ENCODE results near the gene GDF7. TPM values are rescaled to one million over a fixed set of nuclear protein-coding genes. Genes with fewer than 3 reads are reported as not detected.

Gene GDF7
- polyA plus RNA-seq, 4 donors = 1.8 to 4.9 (median 3.9) TPM

DNA sequence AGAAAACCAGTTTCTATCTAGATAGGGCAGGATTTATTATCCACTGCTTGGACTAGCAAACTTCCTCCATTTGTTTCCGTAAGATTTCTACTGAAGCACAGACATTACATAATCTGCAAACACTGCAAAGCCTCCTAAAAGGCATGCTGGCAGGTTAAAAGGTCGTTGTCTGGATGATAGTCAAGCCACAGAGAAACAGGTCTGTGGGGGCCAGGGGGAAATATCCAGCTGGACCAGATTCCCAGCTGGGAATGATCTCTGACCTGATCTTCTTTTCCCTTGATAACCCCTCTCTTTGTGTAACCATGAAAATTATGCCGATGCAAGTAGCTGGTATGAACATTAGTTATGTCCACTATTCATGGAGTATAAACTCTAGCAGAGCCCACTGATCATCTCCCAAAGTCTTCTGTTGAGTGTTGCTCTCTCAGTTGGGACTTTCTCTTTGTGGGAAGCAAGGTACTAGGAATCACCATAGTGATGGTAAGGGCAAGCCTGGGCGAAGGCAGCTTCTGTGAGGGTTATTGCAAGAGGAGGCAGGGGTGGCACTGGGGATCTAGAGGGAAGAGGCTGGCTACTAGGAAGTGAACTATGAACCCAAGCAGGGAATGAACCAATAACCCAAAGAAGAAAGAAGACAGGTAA lies 61.3 kb downstream of the GDF7 start:
- DNase-seq (ENCODE audit: low read depth in 4 of 4, low spot score in 3 of 4) = no peak

Other genes starting within 250 kb of the GDF7 start
- gene RHOB, start 220.1 kb upstream of the GDF7 start, polyA plus RNA-seq (ENCODE audit: insufficient read length in 4 of 4) = 100 to 1,000 TPM in 1 of 4 donors, 10 to 100 TPM in 3; 76.9 to 394 (median 82.7) TPM
- 10 to 100 TPM in 3 of 4 donors, 1 to 10 TPM in 1; 9.1 to 20.0 (median 16.8) TPM for gene HS1BP3, start 16.0 kb upstream of the GDF7 start, polyA plus RNA-seq (ENCODE audit: insufficient read length in 4 of 4)
- gene LDAH, start 156.0 kb downstream of the GDF7 start, polyA plus RNA-seq (ENCODE audit: insufficient read length in 4 of 4) = 10 to 100 TPM; 18.0 to 43.8 (median 38.2) TPM

All from left renal pelvis (tissue), 4 donors.